HepG2 (cell line): ENCODE measurements around the gene PHTF1. TPM values are rescaled to one million over a fixed set of nuclear protein-coding genes. Genes with fewer than 3 reads are reported as not detected.

Experiments
- ATAC-seq: fragments of 200-7000 bp; cut with Tn5 transposase; 3 replicates; pipeline ENCODE4 v1.9.1; 2020; ENCODE audit warnings: mild to moderate bottlenecking, moderate library complexity
- BruUV-seq: library from RNA; stranded (reverse); fragments of 400-500 nt; replicated peaks from 2 replicates; lab custom pipeline; 2021; lab: Mats Ljungman, UMichigan
- CTCF ChIA-PET: fragments of 300-600 bp; formaldehyde crosslinking; extraction: SDS; loops from one replicate; lab custom pipeline; 2021; ENCODE audit warnings: low total read pairs, inconsistent platforms, low intra/inter-chr PET ratio; lab: Yijun Ruan, JAX
- POLR2A ChIA-PET: fragments of 350-600 bp; sonication (Branson Sonifier 250); formaldehyde crosslinking; loops from one replicate; lab custom pipeline; 2020; ENCODE audit warnings: antibody characterized with exemption, inconsistent platforms; lab: Yijun Ruan, JAX
- DNase-seq: peaks from one replicate; pipeline ENCODE4 v3.0.0-alpha.2; 2015; ENCODE audit warnings: low spot score
- FAIRE-seq: peaks from 3 replicates; lab custom pipeline; 2011; peaks lifted over from hg19 to GRCh38; lab: Jason Lieb, UNC
- H2AFZ ChIP-seq: one replicate; pipeline ENCODE4 v1.6.1; 2011; ENCODE audit warnings: low read length, inconsistent platforms
- H3K27ac ChIP-seq: fragments of 300-600 bp; 3 replicates; pipeline ENCODE4 v1.8.0; 2011; ENCODE audit warnings: mixed run types, mild to moderate bottlenecking, mixed read lengths, low read length, inconsistent platforms; ENCODE audit not compliant: insufficient read depth; ENCODE audit errors: extremely low read length
- H3K27me3 ChIP-seq, 2 experiments: fragments of 200-600 bp in 1 of 2; 2 replicates in 1 of 2; 3 replicates in 1 of 2; pipeline versions ENCODE4 v1.6.0 to v1.8.0; 2011; ENCODE audit warnings: low read length in 2 of 2, mild to moderate bottlenecking in 2 of 2, moderate library complexity in 2 of 2, inconsistent platforms in 1 of 2; ENCODE audit not compliant: insufficient read depth in 2 of 2, control insufficient read depth in 1 of 2
- H3K36me3 ChIP-seq, 2 experiments: fragments of 200-600 bp in 1 of 2; replicated peaks in 1 of 2; 2 replicates in 1 of 2; 3 replicates in 1 of 2; pipeline versions ENCODE4 v1.5.1 to v1.8.0; 2011; ENCODE audit warnings: low read length in 2 of 2, inconsistent platforms in 1 of 2; ENCODE audit not compliant: insufficient read depth in 2 of 2, control insufficient read depth in 1 of 2
- H3K4me1 ChIP-seq: 2 replicates; pipeline ENCODE4 v1.5.1; 2012; ENCODE audit warnings: low read length, inconsistent platforms; ENCODE audit not compliant: insufficient read depth
- H3K4me2 ChIP-seq: 2 replicates; pipeline ENCODE4 v1.6.0; 2011; ENCODE audit warnings: low read depth, low read length, inconsistent platforms
- H3K4me3 ChIP-seq, 3 experiments: fragments of 200-600 bp in 1 of 3; sonication (generic), shearing (Covaris generic) in 1 of 3; replicated peaks in 1 of 3; 2 replicates each; pipeline ENCODE4 v1.5.1; 2011 to 2016; ENCODE audit warnings: low read length in 3 of 3, inconsistent platforms in 2 of 3, low read depth in 2 of 3, mild to moderate bottlenecking in 2 of 3, control low read depth in 1 of 3, mixed read lengths in 1 of 3; ENCODE audit not compliant: insufficient read depth in 1 of 3
- H3K79me2 ChIP-seq: one replicate; pipeline ENCODE4 v1.6.1; 2011; ENCODE audit warnings: low read length, inconsistent platforms; ENCODE audit not compliant: insufficient read depth
- H3K9ac ChIP-seq: 2 replicates; pipeline ENCODE4 v1.6.0; 2011; ENCODE audit warnings: mild to moderate bottlenecking, low read depth, low read length, inconsistent platforms; ENCODE audit not compliant: insufficient read depth
- H3K9me3 ChIP-seq: 2 replicates; pipeline ENCODE4 v1.5.1; 2012; ENCODE audit warnings: mild to moderate bottlenecking, low read length
- H4K20me1 ChIP-seq: 2 replicates; pipeline ENCODE4 v1.6.0; 2011; ENCODE audit warnings: inconsistent platforms, mild to moderate bottlenecking, low read length, moderate library complexity; ENCODE audit not compliant: insufficient read depth
- HHEX ChIP-seq: IDR thresholded peaks from 2 replicates; pipeline ENCODE4 v1.6.1; 2016; ENCODE audit warnings: control low read depth
- MAFK ChIP-seq, 2 experiments: IDR thresholded peaks in 1 of 2; conservative IDR thresholded peaks in 1 of 2; 2 replicates each; pipeline ENCODE4 v1.6.1; 2011; ENCODE audit warnings: improper control_type of control experiment in 2 of 2, low read length in 2 of 2
- TEAD3 ChIP-seq: optimal IDR thresholded peaks from 2 replicates; pipeline ENCODE3; 2016; ENCODE audit warnings: borderline replicate concordance
- ZNF34 ChIP-seq: sonication (generic); formaldehyde crosslinking; IDR thresholded peaks from 2 replicates; pipeline ENCODE4 v1.4.0; 2020; ENCODE audit warnings: mild to moderate bottlenecking, missing genetic modification reagents, borderline replicate concordance
- WGBS: methylation state at CpG from one replicate; pipeline ENCODE4 v1.1.6; 2017; ENCODE audit warnings: low lambda C conversion rate; 5-methylcytosine and 5-hydroxymethylcytosine counted together
- in situ Hi-C: cut with HindIII; loops from 2 replicates; pipeline ENCODE4 v1.10.0; 2017; ENCODE audit warnings: low pct_unique_long_range_greater_than_20kb; ENCODE audit not compliant: extremely low pct_ligation_motif_present
- intact Hi-C: fragments of 100-400 bp; cut with micrococcal nuclease; formaldehyde crosslinking; loops from one replicate; pipeline ENCODE4 v1.10.0; 2022; ENCODE audit not compliant: unreplicated experiment
- polyA plus RNA-seq, 8 experiments: library from polyadenylated mRNA; depleted of rRNA in 3 of 8; stranded (reverse) in 7 of 8; unstranded in 1 of 8; fragments of >200 nt; fragmentation: Illumina TruSeq in 4 of 8; extraction: Trizol in 4 of 8; gene quantifications; 2 replicates each; pipeline versions ENCODE4 v1.2.1 to v1.2.3, GENCODE V29; 2011 to 2016; ENCODE audit warnings: low read depth in 4 of 8, missing spikeins in 1 of 8, mixed read lengths in 1 of 8; ENCODE audit not compliant: insufficient read depth in 1 of 8
- total RNA-seq, 5 experiments: library from RNA; depleted of rRNA; stranded (reverse); fragments of >200 nt; fragmentation: Illumina TruSeq; extraction: Trizol; gene quantifications; 2 replicates each; pipeline ENCODE4 v1.2.3, GENCODE V29; 2016; ENCODE audit warnings: low read depth in 1 of 5
- TF ChIP-seq, protein P1 (sequence below): sonication (generic); formaldehyde crosslinking; IDR thresholded peaks from 2 replicates; pipeline ENCODE4 v1.9.0; 2021; ENCODE audit warnings: missing genetic modification reagents, borderline replicate concordance

The PHTF1 gene
- total and polyA plus RNA-seq, 2 of the 13 experiments (the other 11 are each of a cell fraction or from before 2014, with no cell fraction given), result 5.0 to 19.7 TPM

GRCh38 chr1:113657556-113658063 is 101.7 kb downstream of the PHTF1 start (continued):
- TF ChIP-seq, protein P1, sequence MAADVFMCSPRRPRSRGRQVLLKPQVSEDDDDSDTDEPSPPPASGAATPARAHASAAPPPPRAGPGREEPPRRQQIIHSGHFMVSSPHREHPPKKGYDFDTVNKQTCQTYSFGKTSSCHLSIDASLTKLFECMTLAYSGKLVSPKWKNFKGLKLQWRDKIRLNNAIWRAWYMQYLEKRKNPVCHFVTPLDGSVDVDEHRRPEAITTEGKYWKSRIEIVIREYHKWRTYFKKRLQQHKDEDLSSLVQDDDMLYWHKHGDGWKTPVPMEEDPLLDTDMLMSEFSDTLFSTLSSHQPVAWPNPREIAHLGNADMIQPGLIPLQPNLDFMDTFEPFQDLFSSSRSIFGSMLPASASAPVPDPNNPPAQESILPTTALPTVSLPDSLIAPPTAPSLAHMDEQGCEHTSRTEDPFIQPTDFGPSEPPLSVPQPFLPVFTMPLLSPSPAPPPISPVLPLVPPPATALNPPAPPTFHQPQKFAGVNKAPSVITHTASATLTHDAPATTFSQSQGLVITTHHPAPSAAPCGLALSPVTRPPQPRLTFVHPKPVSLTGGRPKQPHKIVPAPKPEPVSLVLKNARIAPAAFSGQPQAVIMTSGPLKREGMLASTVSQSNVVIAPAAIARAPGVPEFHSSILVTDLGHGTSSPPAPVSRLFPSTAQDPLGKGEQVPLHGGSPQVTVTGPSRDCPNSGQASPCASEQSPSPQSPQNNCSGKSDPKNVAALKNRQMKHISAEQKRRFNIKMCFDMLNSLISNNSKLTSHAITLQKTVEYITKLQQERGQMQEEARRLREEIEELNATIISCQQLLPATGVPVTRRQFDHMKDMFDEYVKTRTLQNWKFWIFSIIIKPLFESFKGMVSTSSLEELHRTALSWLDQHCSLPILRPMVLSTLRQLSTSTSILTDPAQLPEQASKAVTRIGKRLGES (CRISPR knock-in tag), result no peak
- TF ChIP-seq TEAD3 (CRISPR knock-in tag) (no peak), ZNF34 (CRISPR knock-in tag) (no peak), HHEX (CRISPR knock-in tag) (no peak)

DNA sequence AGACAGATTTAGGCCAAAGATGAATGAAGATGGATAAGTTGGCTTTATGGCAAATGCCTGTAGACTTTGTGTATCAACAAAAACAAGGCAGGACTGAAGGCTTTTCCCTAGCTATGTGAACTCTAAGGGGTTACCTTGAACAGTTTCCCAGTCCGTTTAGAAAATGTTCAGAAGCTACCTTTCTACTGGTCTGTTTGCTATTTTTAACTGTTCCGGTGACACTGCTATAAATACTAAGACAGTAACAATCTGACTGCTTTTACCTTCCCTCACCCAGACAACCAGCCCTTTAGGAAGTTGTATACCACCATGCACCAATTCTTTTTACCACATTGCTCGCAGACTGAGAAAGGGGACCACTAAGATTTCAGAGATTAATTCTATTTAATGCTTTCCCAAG is 102.2 kb downstream of the PHTF1 start:
- in situ Hi-C loops, result loop anchor here (25.0 kb wide), 1 partner anchor 170 kb away; no protein-coding TSS in a partner anchor

More for the DNA sequence above, 102.2 kb downstream of the PHTF1 start:
- POLR2A ChIA-PET, result no interaction called here
- H3K79me2 ChIP-seq, result no peaks in the 10 kb centered on the region
- CTCF ChIA-PET, result no interaction called here
- H3K27me3 ChIP-seq, result no peaks in the 10 kb centered on the region
- H4K20me1 ChIP-seq, result no peaks in the 10 kb centered on the region
- no peak overlapping the region for H2AFZ ChIP-seq
- TF ChIP-seq HHEX (CRISPR knock-in tag), result no peak
- TF ChIP-seq MAFK (conservative IDR thresholded peaks at IDR 0.05 in 1 of 2, IDR thresholded peaks at IDR 0.05 in 1 of 2; ENCODE audit: low read length in 2 of 2), result no peak
- ATAC-seq (no peak), DNase-seq (no peak), FAIRE-seq (no peak)
- H3K9me3 ChIP-seq, result no peaks in the 10 kb centered on the region
- WGBS, result 91% methylated on average over 3 of the region's 3 CpGs
- no peak overlapping the region for H3K4me3 ChIP-seq
- no peak overlapping the region for H3K27ac ChIP-seq
- H3K9ac ChIP-seq, result no peak overlapping the region
- no peak overlapping the region for H3K4me2 ChIP-seq
- H3K36me3 ChIP-seq, result peaks cover 2 to 15% of the 10 kb centered on the region in 2 experiments; a peak in 4 of 5 replicates
- H3K4me1 ChIP-seq, result no peaks in the 10 kb centered on the region
- no TSS peak for BruUV-seq
- intact Hi-C loops, result no loop called here
